HFFc6 (cell line): Measurements from ENCODE around the gene PSMG4. TPM values are rescaled to one million over a fixed set of nuclear protein-coding genes. Genes with fewer than 3 reads are reported as not detected.

Experiments used
- DNase-seq: peaks from one replicate; pipeline ENCODE4 v3.0.0-alpha.2; 2018
- H3K27ac Mint-ChIP-seq: 2 replicates; pipeline ENCODE4 v1.8.0; 2020; ENCODE audit warnings: mild to moderate bottlenecking, mixed read lengths
- H3K27me3 Mint-ChIP-seq: 2 replicates; pipeline ENCODE4 v1.8.0; 2021; ENCODE audit warnings: mild to moderate bottlenecking, moderate library complexity, mixed read lengths; ENCODE audit not compliant: insufficient read depth
- H3K36me3 Mint-ChIP-seq: 2 replicates; pipeline ENCODE4 v1.8.0; 2021; ENCODE audit warnings: low read depth, mixed read lengths
- H3K4me1 Mint-ChIP-seq: 2 replicates; pipeline ENCODE4 v1.8.0; 2020; ENCODE audit warnings: low read depth, mixed read lengths
- H3K4me3 Mint-ChIP-seq: 2 replicates; pipeline ENCODE4 v1.8.0; 2020; ENCODE audit warnings: mild to moderate bottlenecking, moderate library complexity, mixed read lengths
- H3K9me3 Mint-ChIP-seq: 2 replicates; pipeline ENCODE4 v1.8.0; 2020; ENCODE audit warnings: mild to moderate bottlenecking, mixed read lengths
- CTCF ChIP-seq: fragments of 200-600 bp; sonication (generic); IDR thresholded peaks from 2 replicates; pipeline ENCODE4 v1.5.0; 2021; ENCODE audit warnings: antibody characterized with exemption, mild to moderate bottlenecking
- total RNA-seq, 6 experiments: library from RNA; stranded (reverse); fragmentation: NEBNext Ultra II Directional; extraction: Animal tissue kit (Norgen Biotek cat#: 25700); gene quantifications; 2 replicates in 1 of 6; 3 replicates in 5 of 6; pipeline ENCODE4 v1.2.3, GENCODE V29; 2021

PSMG4 gene
- total RNA-seq, 6 experiments from 2014 or later: 14.9 to 20.1 (median 17.6) TPM

- H3K4me1 Mint-ChIP-seq: no peaks in the 10 kb centered on the region
These were observed 46.4 kb downstream of the PSMG4 start for GRCh38 chr6:3305216-3305565.

GRCh38 chr6:3305831-3306230, 47.1 kb downstream of the PSMG4 start:
- Mint-ChIP-seq H3K27ac (no peak overlapping the region), H3K27me3 (peaks cover 55% of the 10 kb centered on the region), H3K36me3 (peaks cover 7% of the 10 kb centered on the region), H3K4me1 (no peaks in the 10 kb centered on the region), H3K9me3 (peaks cover 7% of the 10 kb centered on the region), H3K4me3 (no peak overlapping the region)
- no peak for DNase-seq
- no peak for TF ChIP-seq CTCF

More at GRCh38 chr6:3305216-3305565, 46.4 kb downstream of the PSMG4 start:
- H3K27me3 Mint-ChIP-seq: peaks cover 58% of the 10 kb centered on the region
- no peak overlapping the region for H3K4me3 Mint-ChIP-seq
- peaks cover 7% of the 10 kb centered on the region for H3K36me3 Mint-ChIP-seq
- no peak overlapping the region for H3K27ac Mint-ChIP-seq
- H3K9me3 Mint-ChIP-seq: peaks cover 7% of the 10 kb centered on the region
- DNase-seq: no peak
- no peak for TF ChIP-seq CTCF

- H3K4me1 Mint-ChIP-seq: no peaks in the 10 kb centered on the region
- DNase-seq: no peak
- H3K4me3 Mint-ChIP-seq: no peak overlapping the region
- no peak overlapping the region for H3K27ac Mint-ChIP-seq
- peaks cover 58% of the 10 kb centered on the region for H3K27me3 Mint-ChIP-seq
- no peak for TF ChIP-seq CTCF
- H3K9me3 Mint-ChIP-seq: peaks cover 7% of the 10 kb centered on the region
- peaks cover 7% of the 10 kb centered on the region for H3K36me3 Mint-ChIP-seq
These were observed 48.1 kb downstream of the PSMG4 start for GRCh38 chr6:3306848-3307247.

- Mint-ChIP-seq H3K4me3 (no peak overlapping the region), H3K9me3 (peaks cover 7% of the 10 kb centered on the region), H3K36me3 (peaks cover 7% of the 10 kb centered on the region), H3K27me3 (peaks cover 57% of the 10 kb centered on the region), H3K27ac (no peak overlapping the region), H3K4me1 (no peaks in the 10 kb centered on the region)
- DNase-seq: no peak
- no peak for TF ChIP-seq CTCF
These were observed 48.7 kb downstream of the PSMG4 start for GRCh38 chr6:3307436-3307835.

- peaks cover 7% of the 10 kb centered on the region for H3K9me3 Mint-ChIP-seq
- no peak for TF ChIP-seq CTCF
- no peaks in the 10 kb centered on the region for H3K4me1 Mint-ChIP-seq
- DNase-seq: no peak
- no peak overlapping the region for H3K4me3 Mint-ChIP-seq
- no peak overlapping the region for H3K27ac Mint-ChIP-seq
- peaks cover 58% of the 10 kb centered on the region for H3K27me3 Mint-ChIP-seq
- peaks cover 7% of the 10 kb centered on the region for H3K36me3 Mint-ChIP-seq
These were observed 49.4 kb downstream of the PSMG4 start for GRCh38 chr6:3308106-3308505.

- H3K9me3 Mint-ChIP-seq: peaks cover 7% of the 10 kb centered on the region
- H3K27ac Mint-ChIP-seq: no peak overlapping the region
- peaks cover 7% of the 10 kb centered on the region for H3K36me3 Mint-ChIP-seq
- no peak overlapping the region for H3K4me3 Mint-ChIP-seq
- no peak for DNase-seq
- no peaks in the 10 kb centered on the region for H3K4me1 Mint-ChIP-seq
- no peak for TF ChIP-seq CTCF
- H3K27me3 Mint-ChIP-seq: peaks cover 58% of the 10 kb centered on the region
These were observed 50.8 kb downstream of the PSMG4 start for GRCh38 chr6:3309391-3310050.
